SK-N-MC (cell line): ENCODE results near the gene S100A1.

Experiments used
- EZH2 ChIP-seq: fragments of 200-600 bp; sonication (generic); IDR thresholded peaks from one replicate; pipeline ENCODE4 v1.6.1; 2017; ENCODE audit warnings: antibody characterized with exemption
- FOXP2 ChIP-seq: optimal IDR thresholded peaks from 2 replicates; pipeline ENCODE3; 2011; ENCODE audit warnings: mild to moderate bottlenecking, moderate library complexity; ENCODE audit not compliant: insufficient read depth; ENCODE audit errors: extremely low read length, control extremely low read depth
- POLR2AphosphoS5 ChIP-seq: IDR thresholded peaks from 2 replicates; pipeline ENCODE4 v1.6.1; 2012; ENCODE audit warnings: mild to moderate bottlenecking, low read depth, low read length, borderline replicate concordance

DNA sequence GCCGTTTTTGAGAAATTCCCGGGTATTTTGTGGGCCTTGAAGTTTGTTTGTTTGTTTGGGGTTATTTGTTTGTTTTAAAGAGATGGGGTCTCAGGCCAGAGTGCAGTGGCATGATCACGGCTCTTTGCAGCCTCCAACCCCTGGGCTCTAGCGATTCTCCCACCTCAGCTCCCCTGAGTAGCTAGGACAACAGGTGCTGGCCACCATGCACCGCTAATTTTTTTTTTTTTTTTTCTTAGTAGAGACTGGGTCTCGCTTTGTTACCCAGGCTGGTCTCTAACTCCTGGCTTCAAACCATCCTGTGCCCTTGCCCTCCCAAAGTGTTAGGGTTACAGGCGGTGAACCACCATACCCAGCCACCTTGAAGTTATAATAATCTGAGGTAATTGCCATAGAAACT lies 7.6 kb downstream of the S100A1 start:
- no peak for TF ChIP-seq POLR2AphosphoS5
- no peak for TF ChIP-seq EZH2
- TF ChIP-seq FOXP2, result no peak
